SK-N-MC (cell line): ENCODE results near the gene CCDC187.

ENCODE experiments used
- DNase-seq: peaks from one replicate; pipeline ENCODE4 v3.0.0-alpha.2; 2011; ENCODE audit warnings: low read depth, low spot score
- H3K27ac ChIP-seq: fragments of 200-600 bp; sonication (generic); 2 replicates; pipeline ENCODE4 v1.5.1; 2016; ENCODE audit warnings: mixed run types
- H3K36me3 ChIP-seq: fragments of 200-600 bp; sonication (generic); 2 replicates; pipeline ENCODE4 v1.6.1; 2017; ENCODE audit warnings: antibody characterized with exemption, low read length, mixed read lengths; ENCODE audit not compliant: insufficient read depth
- H3K4me3 ChIP-seq: fragments of 200-600 bp; sonication (generic); 2 replicates; pipeline ENCODE4 v1.5.1; 2016
- H3K9ac ChIP-seq: fragments of 200-600 bp; sonication (generic); 2 replicates; pipeline ENCODE4 v1.8.0; 2017; ENCODE audit warnings: mixed run types, mixed read lengths; ENCODE audit not compliant: insufficient read length
- H3K9me3 ChIP-seq: fragments of 200-600 bp; sonication (generic); 2 replicates; pipeline ENCODE4 v1.6.1; 2017; ENCODE audit warnings: low read depth, mild to moderate bottlenecking, antibody characterized with exemption, low read length, moderate library complexity, mixed read lengths
- EZH2 ChIP-seq: fragments of 200-600 bp; sonication (generic); IDR thresholded peaks from one replicate; pipeline ENCODE4 v1.6.1; 2017; ENCODE audit warnings: antibody characterized with exemption
- FOXP2 ChIP-seq: optimal IDR thresholded peaks from 2 replicates; pipeline ENCODE3; 2011; ENCODE audit warnings: mild to moderate bottlenecking, moderate library complexity; ENCODE audit not compliant: insufficient read depth; ENCODE audit errors: extremely low read length, control extremely low read depth
- POLR2AphosphoS5 ChIP-seq: IDR thresholded peaks from 2 replicates; pipeline ENCODE4 v1.6.1; 2012; ENCODE audit warnings: mild to moderate bottlenecking, low read depth, low read length, borderline replicate concordance

The CCDC187 gene

GRCh38 chr9:136295542-136296433 lies 8.1 kb downstream of the CCDC187 start:
- DNase-seq, result no peak
- no peak overlapping the region for H3K4me3 ChIP-seq
- no peak overlapping the region for H3K27ac ChIP-seq
- H3K36me3 ChIP-seq, result no peaks in the 10 kb centered on the region
- H3K9ac ChIP-seq, result no peak overlapping the region
- no peaks in the 10 kb centered on the region for H3K9me3 ChIP-seq
- TF ChIP-seq EZH2 (no peak), FOXP2 (no peak), POLR2AphosphoS5 (no peak)

- Histone ChIP-seq H3K9me3 (no peaks in the 10 kb centered on the region), H3K27ac (no peak overlapping the region), H3K4me3 (no peak overlapping the region), H3K9ac (no peak overlapping the region), H3K36me3 (no peaks in the 10 kb centered on the region)
- TF ChIP-seq POLR2AphosphoS5, result no peak
- TF ChIP-seq FOXP2, result no peak
- no peak for TF ChIP-seq EZH2
- no peak for DNase-seq
These were observed 8.8 kb downstream of the CCDC187 start for GRCh38 chr9:136295055-136295454.

GRCh38 chr9:136294437-136294836 lies 9.5 kb downstream of the CCDC187 start:
- DNase-seq, result no peak
- Histone ChIP-seq H3K4me3 (no peak overlapping the region), H3K9ac (no peak overlapping the region), H3K9me3 (no peaks in the 10 kb centered on the region), H3K36me3 (no peaks in the 10 kb centered on the region), H3K27ac (no peak overlapping the region)
- TF ChIP-seq EZH2 (no peak), POLR2AphosphoS5 (no peak), FOXP2 (no peak)

GRCh38 chr9:136293476-136294077 lies 10.3 kb downstream of the CCDC187 start:
- H3K36me3 ChIP-seq, result no peaks in the 10 kb centered on the region
- no peak overlapping the region for H3K27ac ChIP-seq
- H3K4me3 ChIP-seq, result no peak overlapping the region
- no peak for TF ChIP-seq EZH2
- TF ChIP-seq POLR2AphosphoS5, result no peak
- TF ChIP-seq FOXP2, result no peak
- H3K9me3 ChIP-seq, result no peaks in the 10 kb centered on the region
- no peak for DNase-seq
- H3K9ac ChIP-seq, result no peak overlapping the region

- DNase-seq, result no peak
- Histone ChIP-seq H3K9ac (no peak overlapping the region), H3K27ac (no peak overlapping the region), H3K9me3 (no peaks in the 10 kb centered on the region), H3K36me3 (no peaks in the 10 kb centered on the region), H3K4me3 (no peak overlapping the region)
- TF ChIP-seq EZH2, result no peak
- TF ChIP-seq FOXP2, result no peak
- no peak for TF ChIP-seq POLR2AphosphoS5
These were observed 11.1 kb downstream of the CCDC187 start for GRCh38 chr9:136292591-136293448.

- no peak for DNase-seq
- Histone ChIP-seq H3K36me3 (no peaks in the 10 kb centered on the region), H3K9ac (no peak overlapping the region), H3K9me3 (no peaks in the 10 kb centered on the region), H3K27ac (no peak overlapping the region), H3K4me3 (no peak overlapping the region)
- TF ChIP-seq POLR2AphosphoS5, result no peak
- TF ChIP-seq EZH2, result no peak
- no peak for TF ChIP-seq FOXP2
These were observed 11.8 kb downstream of the CCDC187 start for GRCh38 chr9:136292026-136292538.

- no peak overlapping the region for H3K27ac ChIP-seq
- no peaks in the 10 kb centered on the region for H3K36me3 ChIP-seq
- no peak overlapping the region for H3K4me3 ChIP-seq
- TF ChIP-seq EZH2, result no peak
- TF ChIP-seq FOXP2, result no peak
- TF ChIP-seq POLR2AphosphoS5, result no peak
- H3K9me3 ChIP-seq, result no peaks in the 10 kb centered on the region
- H3K9ac ChIP-seq, result no peak overlapping the region
- no peak for DNase-seq
These were observed 12.4 kb downstream of the CCDC187 start for GRCh38 chr9:136291306-136292025.

GRCh38 chr9:136290508-136291000 lies 13.3 kb downstream of the CCDC187 start:
- no peak overlapping the region for H3K9ac ChIP-seq
- no peak for DNase-seq

More at GRCh38 chr9:136290508-136291000, 13.3 kb downstream of the CCDC187 start:
- Histone ChIP-seq H3K4me3 (no peak overlapping the region), H3K9me3 (no peaks in the 10 kb centered on the region), H3K36me3 (no peaks in the 10 kb centered on the region), H3K27ac (no peak overlapping the region)
- TF ChIP-seq EZH2, result no peak
- no peak for TF ChIP-seq FOXP2
- TF ChIP-seq POLR2AphosphoS5, result no peak
